D341Med (cell line): ENCODE results near the gene HAUS5.
"Not testable (repeated sequence)": the region's sequence is repeated elsewhere in the genome, so short reads cannot be mapped to it uniquely, and the experiment has no call there.

ENCODE experiments used
- DNase-seq: peaks from one replicate; pipeline ENCODE4 v3.0.0; 2012; ENCODE audit warnings: low spot score

The HAUS5 gene, protein sequence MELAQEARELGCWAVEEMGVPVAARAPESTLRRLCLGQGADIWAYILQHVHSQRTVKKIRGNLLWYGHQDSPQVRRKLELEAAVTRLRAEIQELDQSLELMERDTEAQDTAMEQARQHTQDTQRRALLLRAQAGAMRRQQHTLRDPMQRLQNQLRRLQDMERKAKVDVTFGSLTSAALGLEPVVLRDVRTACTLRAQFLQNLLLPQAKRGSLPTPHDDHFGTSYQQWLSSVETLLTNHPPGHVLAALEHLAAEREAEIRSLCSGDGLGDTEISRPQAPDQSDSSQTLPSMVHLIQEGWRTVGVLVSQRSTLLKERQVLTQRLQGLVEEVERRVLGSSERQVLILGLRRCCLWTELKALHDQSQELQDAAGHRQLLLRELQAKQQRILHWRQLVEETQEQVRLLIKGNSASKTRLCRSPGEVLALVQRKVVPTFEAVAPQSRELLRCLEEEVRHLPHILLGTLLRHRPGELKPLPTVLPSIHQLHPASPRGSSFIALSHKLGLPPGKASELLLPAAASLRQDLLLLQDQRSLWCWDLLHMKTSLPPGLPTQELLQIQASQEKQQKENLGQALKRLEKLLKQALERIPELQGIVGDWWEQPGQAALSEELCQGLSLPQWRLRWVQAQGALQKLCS

DNA sequence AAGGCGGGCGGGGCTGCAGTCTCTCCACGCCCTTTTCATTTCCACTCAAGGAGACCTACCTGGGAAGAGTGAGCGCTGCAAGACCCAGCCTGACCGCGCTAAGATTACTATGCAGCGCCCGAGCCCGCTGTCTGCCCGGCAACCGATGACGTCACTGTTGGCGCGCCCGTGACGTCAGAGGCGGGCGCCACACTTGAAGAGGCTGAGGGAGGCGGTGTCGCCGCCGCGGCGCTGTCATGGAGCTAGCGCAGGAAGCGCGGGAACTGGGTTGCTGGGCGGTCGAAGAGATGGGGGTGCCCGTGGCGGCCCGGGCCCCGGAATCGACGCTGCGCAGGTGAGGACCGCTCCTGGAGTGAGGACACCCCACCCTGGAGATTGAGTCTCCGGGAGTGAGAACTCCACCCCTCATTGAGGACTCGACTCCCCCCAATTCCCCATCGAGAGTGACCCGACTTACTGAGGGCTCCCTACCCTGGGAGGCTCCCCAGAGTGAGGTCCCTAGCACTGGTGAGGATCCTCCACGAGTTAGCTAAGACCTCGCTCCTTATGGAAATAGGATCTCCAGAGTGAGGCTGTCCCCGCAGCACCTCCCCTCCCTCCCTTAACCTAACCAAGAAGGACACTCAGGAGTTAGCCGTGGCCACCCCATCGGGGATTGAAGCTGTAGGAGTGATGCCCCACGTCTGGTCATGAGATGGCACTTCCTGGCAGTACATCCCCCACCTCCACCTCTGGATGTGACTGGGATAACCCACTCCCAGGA lies at the start of gene HAUS5:
Gene HAUS5 (plus strand): TSS at position 177 of the 763 bp plus-strand sequence. CDS start 60 bp downstream, at position 237.
- peak; percentile 99 for DNase-seq

DNA sequence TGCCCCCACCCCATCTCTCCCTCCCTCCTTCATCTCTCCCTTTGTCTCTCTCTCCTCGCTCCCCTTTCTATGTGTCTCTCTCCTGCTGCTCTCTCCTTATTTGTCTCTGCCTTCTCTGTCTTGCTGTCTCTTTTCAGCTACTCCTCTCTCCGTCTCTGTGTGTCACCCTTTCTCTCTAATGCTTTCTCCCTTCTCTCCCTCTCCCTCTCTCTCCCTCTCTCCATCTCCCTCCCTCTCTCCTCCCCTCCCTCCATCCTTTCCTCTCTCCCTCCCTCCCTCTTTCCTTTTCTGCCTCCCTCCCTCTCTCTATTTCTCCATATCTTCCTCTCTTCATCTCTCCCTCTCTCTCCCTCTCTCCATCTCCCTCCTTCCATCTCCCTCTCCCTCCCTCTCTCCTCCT lies 49.8 kb upstream of the HAUS5 start:
- DNase-seq, result no peak

DNA sequence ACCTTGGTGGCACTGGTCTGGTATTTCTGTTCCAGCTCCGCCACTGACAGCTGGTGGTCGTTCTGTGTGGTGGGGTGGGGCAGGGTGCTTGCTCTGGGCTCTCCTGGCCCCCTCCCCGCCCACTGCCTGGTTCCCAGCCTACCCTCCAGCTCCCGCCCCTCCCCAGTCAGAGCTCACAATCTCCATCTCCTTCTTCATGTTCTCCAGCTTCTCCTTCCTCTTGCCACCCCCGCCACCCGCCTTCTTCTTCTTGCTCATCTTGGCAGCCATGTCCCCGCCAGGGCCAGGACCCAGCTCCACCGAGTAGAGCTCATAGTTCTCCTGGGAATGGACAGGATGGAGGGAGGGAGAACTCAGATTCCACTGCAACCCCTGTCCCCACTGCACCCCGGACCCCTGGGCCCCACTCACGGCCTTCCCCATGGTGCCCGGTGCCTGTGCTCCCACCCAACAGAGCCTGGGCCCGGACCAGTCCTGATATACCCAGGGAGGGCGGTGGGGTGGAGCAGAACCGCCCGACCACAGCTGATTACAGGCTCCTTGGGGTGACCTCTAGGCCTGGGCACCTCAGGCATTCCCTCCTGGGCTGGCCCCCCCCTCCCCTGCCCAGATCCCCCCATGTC lies 49.2 kb upstream of the HAUS5 start, which contains the start of gene ATP4A:
Gene ATP4A (minus strand): TSS at position 452 of the 623 bp plus-strand sequence. CDS start 29 bp downstream, at position 423.
- no peak for DNase-seq

DNA sequence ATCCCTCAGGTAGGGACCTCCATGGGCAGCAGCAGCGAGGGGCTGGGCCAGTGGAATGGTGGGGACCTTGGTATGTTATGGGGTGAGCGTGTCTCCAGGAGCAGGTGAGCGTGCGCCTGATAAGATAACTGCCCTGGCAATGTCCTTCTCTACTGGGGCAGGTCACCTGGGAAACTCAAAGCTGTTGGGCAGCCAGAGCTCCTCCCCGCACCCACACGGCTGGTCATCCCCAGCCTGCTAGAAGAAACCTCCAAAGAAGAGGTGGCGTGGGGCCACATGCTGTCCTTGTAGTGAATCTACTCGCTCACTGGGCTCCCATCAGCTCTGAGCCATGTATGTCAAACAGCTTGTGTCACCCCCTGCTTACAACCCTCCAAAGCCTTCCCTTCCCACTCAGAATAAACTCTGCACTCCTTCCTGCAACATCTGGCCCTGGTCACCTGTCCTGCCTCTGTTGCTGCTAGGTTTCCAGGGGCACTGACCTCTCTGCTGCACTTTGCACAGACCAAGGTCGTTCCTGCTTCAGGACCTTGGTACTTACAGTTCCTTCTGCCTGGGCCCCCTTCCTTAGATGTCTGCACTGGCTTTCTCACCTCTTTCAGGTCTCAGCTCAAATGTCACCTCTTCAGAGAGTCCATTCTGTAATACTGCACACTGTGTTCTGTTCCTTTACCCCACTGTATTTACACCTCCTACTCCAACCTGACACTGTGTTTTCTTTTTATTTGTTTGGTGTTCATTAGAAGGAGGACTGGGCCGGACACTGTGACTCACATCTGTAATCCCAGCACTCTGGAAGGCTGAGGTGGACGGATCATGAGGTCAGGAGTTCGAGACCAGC lies 47.3 kb upstream of the HAUS5 start:
- DNase-seq, result no peak

DNA sequence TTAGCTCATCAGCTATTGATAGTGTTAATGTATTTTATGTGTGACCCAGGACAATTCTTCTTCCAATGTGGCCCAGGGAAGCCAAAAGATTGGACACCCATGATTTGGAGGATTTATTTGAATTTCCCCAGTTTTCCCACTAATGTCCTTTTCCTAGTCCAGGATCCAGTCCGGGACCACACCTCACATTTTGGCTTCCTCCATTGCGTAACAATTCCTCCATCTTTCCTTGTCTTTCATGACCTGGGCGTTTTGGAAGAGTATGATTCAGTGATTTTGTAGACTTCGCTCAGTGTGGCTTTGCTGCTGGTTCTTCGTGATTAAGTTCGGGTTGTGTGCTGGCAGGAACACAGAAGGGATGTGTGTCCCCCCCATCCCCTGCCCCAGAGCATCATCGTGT lies 45.8 kb upstream of the HAUS5 start:
- no peak for DNase-seq

DNA sequence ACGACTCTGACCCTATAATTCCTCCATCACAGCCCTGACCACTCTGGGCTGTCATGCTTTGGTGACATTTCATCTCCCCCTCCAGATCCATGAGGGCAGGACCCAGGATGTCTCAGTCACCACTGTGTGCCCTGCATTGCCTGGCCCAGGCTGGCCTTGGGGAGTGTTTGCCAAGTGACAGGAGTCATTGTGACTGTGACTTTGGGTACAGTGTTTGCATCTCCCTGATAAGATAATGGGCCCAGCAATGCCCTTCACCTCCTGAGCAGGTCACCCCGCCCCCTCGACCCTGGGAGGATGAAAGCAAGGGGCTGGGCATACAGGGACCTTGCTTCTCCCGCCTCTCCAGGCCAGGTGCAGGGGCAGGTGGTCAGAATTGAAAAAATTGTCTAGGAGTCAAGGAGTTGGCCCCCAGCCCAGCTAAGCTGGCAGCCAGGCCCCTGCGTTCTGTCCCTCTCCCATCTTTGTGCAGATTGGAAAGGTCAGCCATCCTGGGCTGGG lies 43.2 kb upstream of the HAUS5 start:
- no peak for DNase-seq

DNA sequence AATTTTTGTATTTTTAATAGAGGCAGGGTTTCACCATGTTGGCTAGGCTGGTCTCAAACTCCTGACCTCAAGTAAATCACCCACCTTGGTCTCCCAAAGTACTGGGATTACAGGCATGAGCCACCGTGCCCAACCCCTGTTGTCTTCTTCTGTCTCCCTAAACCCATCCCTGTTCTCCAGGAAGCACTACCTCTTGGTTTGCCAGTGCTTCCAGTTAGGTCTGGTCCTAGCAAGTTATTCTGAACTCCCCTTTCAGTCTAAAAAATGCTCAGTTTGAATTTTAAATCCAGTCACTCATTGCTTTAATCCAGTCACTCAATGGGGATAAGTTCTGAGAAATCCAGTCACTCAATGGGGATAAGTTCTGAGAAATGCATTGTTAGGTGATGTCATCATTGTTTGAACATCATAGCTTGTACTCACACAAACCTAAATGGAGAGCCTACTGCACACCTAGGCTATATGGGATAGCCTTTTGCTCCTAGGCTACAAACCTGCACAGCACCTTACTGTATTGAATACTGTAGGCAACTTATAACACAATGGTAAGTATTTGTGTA lies 41.0 kb upstream of the HAUS5 start:
- no peak for DNase-seq

DNA sequence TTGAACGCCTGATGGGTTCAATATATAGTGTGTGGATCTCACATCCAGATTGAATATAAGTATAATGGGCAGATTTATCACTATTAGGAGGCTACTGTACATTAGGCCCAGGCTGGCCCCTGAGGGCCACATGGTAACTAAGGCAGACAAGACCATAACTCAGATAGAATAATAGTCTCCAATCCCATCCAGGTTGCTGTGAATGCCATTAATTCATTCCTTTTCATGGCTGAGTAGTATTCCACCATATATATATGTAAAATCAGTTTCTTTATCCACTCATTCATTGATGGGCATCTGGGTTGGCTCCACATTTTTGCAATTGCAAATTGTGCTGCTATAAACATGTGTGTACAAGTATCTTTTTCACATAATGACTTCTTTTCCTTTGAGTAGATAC lies 34.6 kb upstream of the HAUS5 start:
- DNase-seq, result no peak

DNA sequence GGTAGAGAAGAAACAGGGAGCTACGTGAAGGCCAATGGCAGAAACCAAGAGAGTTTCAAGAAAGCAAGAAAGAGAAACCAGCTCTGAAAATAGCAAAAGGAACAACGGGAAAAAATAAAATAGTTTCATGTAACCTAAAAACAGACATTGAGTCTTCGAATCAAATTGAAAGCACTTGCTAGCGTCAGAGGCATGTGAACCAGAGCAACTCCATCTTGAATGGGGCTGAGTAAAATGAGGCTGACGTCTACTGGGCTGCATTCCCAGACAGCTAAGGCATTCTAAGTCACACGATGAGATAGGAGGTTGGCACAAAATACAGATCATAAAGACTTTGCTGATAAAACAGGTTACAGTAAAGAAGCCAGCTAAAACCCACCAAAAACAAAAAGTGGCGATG lies 33.8 kb upstream of the HAUS5 start:
- DNase-seq, result no peak

DNA sequence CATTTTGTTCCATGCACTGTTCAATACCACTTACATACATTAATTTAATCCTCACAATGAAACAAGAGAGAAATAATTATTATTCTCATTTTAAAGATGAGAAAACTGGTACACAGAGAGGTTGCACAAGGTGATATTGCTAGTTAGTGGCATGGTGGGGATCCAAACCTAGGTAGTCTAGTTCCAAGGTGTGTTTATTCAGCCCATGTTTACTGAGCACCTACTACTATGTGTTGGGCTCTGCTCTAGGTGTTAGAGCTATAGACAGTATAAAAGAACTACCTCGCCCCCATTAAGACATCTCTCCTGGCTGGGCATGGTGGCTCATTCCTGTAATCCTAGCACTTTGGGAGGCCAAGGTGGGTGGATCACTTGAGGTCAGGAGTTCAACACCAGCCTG lies 29.8 kb upstream of the HAUS5 start:
- no peak for DNase-seq

DNA sequence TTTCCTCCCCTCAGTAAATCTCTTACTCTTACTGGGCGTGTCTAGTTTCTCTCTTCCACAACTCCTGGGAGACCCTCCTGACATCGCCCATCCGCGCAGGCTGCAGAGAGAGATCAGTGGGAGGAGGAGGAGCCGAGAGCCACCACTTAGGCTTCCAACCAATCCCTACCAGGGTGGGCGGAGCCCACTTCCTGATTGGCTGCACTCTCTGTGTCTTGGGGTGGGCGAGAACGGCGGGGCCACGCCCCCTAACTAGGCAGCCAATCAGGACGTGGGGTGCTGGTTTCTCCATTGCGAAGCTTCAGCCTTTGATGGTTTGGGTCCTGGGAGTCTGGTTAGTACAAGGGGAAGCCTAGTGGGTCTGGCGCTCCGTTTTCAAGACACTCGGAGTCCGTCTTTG lies 26.7 kb upstream of the HAUS5 start, which contains the start of gene PMIS2:
Gene PMIS2 (plus strand): TSS at position 326 of the 400 bp plus-strand sequence. CDS start 87 bp downstream, outside the sequence.
- DNase-seq, result peak; percentile 52

DNA sequence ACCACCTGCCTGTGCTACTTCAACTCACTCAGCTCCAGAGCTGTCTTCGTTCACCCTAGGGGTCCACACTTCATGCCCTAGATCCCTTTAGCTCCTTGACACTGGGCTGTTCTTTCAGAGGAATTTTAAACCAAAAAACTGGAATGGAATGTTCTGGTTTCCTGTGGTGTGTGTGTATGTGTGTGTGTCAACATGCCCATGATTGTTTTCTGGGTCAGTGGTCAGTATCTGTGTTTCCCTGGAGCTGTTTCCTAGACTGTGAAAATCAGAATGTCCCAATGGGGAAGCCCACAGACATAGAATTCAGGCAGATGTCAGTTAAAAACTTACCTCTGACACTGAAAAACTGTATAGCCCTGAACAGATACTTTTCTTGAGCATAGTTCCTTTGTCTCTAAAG lies 25.2 kb upstream of the HAUS5 start:
- no peak for DNase-seq

DNA sequence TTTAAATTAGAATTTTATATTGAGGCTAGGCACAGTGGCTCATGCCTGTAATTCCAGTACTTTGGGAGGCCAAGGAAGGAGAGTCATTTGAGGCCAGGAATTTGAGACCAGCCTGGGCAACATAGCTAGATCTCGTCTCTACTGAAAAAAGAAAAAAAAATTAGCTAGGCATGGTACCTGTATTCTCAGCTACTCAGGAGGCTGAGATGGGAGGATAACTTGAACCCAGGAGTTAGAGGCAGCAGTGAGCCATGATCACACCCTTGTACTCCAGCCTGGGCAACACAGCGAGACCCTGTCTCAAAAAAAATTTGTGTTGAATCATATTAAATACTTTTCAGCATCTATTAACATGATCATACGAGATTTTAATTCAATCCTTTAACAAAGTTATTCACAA lies 21.7 kb upstream of the HAUS5 start:
- DNase-seq, result no peak

DNA sequence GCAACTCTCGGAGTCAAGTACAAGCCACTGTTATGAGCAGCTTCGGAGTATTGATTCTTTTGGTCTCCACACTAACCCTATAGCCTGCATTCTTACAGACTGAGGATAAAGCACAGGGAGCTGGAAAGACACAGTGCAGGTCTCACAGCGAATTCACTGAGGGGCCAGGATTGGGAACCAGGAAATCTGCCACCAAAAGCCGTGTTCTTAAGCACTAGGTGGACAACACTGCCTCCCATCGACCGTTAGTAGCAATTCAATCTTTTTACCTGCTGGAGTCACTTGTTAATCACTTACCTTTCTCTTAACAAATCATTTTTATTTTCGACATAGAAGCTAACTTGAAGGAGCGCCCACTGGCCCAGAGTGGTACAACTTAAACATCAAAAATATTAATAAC lies 20.3 kb upstream of the HAUS5 start:
- DNase-seq, result peak; percentile 68

DNA sequence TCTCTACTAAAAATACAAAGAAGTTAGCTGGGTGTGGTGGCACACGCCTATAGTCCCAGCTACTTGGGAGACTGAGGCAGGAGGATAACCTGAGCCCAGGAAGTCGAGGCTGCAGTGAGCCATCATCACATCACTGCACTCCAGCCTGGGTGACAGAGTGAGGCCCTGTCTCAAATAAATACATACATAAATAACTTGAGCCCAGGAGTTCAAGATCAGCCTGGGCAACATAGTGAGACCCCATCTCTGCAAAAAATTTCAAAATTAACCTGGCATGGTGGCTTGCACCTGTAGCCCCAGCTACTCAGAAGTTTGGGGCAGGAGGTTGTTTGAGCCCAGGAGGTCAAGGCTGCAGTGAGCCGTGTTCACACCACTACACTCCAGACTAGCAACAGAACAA lies 17.5 kb upstream of the HAUS5 start:
- not testable (repeated sequence) for DNase-seq

DNA sequence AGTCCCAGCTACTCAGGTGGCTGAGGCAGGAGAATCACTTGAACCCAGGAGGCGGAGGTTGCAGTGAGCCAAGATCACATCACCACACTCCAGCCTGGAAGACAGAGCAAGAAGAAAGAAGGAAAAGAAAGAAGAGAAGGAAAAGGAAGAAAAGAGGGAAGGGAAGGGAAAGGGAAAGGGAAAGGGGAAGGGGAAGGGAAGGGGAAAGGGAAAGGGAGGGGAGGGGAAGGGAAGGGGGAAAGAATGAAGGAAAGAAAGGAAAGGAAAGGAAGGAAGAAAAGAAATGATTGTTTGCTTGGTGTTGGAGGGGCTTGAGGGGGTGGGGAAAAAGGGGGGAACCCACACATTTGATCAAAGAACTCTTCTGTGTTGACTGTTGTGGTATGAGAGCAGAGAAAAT lies 16.6 kb upstream of the HAUS5 start:
- no peak for DNase-seq

DNA sequence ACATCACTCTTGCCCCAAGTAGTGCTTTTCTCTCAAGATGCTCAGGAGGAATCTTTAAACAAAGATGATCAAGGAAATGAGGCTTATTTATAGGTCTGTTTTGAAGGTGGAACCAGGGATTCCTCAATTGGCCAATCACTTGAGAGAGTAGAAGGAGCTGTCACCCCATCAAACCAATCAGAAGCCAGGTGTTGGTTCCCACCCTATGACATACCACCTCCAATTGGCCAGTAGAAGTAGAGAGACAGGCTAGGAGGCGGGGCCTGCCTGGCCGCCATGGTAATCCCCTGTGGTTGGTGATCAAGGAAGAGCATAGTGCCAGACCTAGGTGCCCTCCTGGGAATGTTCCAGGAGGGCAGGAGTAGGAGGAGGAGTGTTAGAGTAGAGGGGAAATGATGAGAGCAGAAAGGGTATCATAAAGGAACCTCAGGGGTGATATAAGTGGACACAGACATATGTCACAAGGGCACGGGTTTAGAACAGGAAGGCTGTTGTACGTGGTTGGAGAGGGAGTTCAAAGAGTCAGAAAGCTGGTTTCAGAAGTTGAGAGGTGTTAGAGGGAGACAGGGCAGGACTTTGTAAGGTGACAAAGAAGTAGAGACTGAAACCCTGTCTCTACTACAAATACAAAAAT lies 16.1 kb upstream of the HAUS5 start:
- DNase-seq, result peak; percentile 60

DNA sequence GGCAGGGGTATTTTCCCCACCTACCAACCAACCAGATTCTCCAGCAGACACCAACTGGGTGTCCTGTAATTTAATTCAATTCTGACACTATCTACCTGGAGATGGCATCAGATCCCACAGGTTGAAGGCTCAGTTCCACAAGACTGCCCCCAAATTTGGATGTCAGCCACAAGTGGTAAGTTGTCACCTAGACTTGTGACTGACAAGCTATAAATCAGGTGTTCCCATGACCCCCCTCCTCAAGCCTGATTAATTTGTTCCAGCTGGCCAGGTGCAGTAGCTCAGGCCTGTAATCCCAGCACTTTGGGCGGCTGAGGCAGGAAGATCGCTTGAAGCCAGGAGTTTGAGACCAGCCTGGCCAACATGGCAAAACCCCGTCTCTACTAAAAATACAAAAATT lies 10.6 kb upstream of the HAUS5 start:
- DNase-seq, result no peak

DNA sequence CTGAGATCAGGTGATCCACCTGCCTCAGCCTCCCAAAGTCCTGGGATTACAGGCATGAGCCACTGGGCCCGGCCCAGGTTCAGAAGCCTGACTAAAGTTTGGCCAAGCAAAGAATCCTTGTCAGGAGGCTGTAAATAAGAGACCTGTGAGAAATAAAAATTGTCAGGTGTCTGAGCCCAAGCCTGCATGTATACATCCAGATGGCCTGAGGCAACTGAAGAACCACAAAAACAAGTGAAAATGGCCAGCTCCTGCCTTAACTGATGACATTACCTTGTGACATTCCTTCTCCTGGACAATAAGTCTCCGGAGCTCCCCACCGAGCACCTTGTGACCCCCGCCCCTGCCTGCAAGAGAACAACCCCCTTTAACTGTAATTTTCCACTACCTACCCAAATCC lies 8.1 kb upstream of the HAUS5 start:
- DNase-seq, result not testable (repeated sequence)

DNA sequence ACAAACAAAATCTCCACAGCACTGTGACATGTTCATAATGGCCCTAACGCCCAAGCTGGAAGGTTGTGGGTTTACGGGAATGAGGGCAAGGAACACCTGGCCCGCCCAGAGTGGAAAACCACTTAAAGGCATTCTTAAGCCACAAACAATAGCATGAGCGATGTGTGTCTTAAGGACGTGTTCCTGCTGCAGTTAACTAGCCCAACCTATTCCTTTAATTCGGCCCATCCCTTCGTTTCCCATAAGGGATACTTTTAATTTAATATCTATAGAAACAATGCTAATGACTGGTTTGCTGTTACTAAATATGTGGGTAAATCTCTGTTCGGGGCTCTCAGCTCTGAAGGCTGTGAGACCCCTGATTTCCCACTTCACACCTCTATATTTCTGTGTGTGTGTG lies 5.4 kb upstream of the HAUS5 start:
- DNase-seq, result not testable (repeated sequence)
